Non-pigmented ciliary epithelial cell (primary cell): ENCODE measurements around the gene TADA1.
"Not testable (repeated sequence)": the region's sequence is repeated elsewhere in the genome, so short reads cannot be mapped to it uniquely, and the experiment has no call there.

Source experiments
- DNase-seq: peaks from one replicate; pipeline ENCODE4 v3.0.0-alpha.2; 2010; ENCODE audit warnings: low read depth

TADA1 gene

DNA sequence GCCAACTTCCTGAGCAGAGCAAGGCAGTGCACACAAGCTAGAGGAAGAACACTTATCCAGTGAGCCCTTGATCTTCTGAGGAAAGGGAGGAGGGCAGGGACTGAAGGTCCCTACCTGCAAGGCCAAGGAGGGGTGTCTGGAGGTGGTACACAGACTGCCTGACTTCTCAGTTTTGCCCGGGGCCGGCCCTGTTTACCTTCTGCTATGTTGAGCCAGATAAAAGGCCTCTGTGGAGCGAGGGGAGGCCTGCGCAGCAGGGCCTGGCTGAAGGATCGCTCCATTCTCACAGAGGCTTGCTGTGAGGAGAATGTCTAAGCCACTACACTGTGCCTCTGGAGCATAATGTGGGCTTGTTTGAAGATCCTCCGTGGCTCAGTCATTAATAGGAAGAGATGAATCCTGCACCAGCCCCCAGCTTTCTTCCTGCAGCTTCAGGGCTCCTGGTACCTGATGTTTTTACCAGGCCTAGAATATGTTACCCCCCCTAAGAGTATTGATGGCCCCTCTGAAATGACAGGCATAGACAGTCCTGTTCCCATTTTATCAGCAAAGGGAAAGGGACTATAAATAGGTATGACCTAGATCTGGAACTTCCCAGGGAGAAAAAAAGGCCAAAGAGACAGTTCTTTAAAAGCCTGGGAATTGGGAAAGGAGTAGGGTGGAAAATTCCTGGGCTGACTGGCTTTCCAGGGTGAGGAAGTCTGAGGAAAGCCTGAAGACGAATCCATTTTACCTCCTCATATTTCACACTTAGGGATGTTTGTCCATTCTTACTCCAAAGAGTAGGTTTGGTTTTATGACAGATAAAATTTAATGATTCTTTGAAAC lies 32.1 kb downstream of the TADA1 start:
- DNase-seq: no peak

DNA sequence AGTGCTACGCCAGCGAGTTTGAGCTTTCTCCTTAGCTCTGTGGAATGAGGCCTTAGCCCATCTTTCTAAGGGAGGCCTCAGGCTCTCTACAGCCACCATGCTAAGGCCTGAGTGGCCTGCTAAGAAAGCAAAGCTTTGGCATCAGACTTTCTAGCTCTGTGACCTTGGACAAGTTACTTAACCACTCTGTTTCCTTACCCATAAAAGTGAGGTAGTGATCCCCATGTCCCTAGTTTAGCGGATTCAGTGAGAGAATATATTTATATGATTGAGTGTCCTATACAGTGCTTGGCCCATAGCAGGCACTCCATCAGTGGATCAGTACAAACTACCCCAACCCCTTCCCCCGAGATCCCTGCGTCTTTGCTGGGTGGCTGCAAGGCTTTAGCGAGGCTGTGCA lies 32.7 kb downstream of the TADA1 start:
- DNase-seq: no peak

DNA sequence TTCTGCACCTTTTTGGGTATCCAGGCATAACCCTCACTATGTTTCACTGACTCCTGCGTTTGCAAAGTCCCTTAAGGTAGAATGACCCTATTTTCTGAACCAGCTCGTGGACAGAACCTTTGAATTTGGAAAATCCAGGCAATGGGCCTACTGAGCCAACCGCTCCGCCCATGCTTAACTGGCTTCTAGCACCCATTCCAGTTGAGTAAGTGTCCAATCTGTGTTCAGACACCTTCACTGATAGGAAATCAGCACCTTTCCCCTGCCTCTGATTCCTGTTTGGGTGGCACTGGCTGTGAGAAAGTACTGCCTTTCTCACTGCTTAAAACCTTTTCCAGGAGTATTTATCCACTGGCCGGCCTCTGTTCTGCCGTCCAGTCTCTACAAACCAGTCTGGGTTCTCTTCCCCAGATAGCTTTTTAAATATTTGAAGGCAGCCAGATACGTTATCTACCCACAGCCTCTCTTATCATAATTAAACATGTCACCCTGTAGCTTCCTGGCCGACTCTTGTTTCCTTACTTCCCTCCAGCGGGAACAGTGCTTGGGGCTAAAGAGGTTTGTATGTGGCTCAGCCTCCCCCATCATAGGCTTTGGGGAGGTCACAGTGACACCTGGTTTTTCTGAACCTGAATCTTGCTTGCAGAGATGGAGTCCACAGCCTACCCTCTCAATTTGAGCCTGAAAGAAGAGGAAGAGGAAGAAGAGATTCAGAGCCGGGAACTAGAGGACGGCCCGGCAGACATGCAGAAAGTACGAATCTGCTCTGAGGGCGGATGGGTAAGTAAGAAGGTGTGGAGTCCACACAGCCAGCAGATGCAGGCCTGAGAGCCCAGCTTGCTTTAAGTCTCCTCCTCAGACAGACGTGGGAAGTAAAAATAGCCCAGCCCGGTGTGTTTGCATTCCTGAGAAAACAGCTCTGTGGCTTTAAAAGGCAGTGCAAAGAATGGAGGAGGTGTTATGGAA lies 35.5 kb downstream of the TADA1 start:
- no peak for DNase-seq

DNA sequence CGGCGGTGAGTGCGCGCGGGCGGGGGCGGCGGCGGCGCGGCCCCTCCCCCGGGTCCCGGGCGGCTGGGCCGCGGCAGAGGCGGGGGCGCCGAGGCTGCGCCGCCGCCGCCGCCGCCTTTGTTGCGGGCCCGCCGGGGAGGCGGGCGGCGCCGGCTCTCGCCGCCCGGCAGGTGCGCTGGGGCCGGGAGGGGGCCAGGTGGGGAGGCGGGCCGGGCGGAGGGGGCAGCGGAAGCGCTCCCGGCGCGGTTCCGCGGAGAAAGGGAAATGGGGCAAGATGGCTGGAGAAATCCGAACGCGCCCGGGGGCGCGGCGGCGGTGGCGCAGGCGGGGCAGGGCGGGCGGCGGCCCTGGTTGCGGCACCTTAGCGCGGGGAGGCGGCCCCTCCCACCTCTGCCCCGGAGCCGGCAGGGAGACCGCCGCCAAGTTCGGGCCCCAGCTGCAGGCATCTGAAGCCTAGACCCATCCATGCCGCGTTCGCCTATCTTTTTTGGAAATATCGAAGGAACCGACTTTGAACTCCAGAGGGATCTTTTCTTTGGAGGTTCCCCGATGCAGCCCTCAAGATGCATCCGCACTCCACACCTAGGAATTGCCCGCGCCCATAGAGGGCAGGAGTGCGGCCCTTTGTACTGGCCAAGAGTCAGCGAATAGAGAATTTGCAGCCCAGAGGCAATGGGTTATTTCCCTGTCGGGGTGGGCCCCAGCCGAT lies 36.3 kb downstream of the TADA1 start:
- DNase-seq: no peak

DNA sequence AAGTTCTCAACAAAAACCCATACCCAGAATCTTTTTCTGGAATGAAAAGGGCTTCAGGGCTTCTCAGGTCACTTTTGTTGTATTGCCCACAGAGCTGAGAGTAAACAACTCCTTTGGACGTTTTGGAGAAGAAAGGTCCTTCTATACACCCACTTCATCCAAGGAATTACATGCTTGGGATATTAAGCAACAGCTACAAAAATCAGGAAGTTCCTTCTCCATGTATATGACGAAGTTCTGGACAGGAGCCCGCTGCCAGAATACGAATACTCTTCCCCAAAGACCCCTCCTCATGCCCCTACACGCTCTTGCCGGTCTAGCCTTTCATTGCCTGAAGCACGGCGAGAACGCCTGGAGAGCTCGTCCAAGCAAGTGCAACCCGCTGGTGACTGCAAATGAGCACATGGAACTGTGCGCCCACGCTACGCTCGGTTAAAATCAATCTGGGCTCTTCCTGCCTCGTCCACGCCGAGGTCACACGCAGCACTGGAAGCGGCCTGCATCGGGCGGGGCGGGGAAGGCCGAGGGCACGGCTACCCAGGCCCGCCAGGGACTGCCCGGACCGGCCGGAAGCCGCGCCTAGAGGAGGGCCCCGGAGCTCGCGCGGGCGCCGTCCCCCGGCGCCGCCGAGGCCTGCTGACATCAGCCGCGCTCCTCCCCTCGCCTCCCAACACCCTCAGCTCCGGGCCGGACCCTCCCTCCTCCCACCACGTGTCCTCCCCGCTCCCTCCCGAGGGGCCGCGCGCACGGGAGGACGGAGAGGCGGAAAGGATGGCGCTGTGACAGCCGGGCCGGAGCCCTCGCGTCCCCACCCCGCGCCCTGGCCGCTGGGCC lies 37.1 kb downstream of the TADA1 start, which contains the start of gene POGK:
Gene POGK (plus strand): TSS at position 710 of the 834 bp plus-strand sequence. CDS start 1,482 bp downstream, outside the sequence.
- DNase-seq: peak; percentile 41

DNA sequence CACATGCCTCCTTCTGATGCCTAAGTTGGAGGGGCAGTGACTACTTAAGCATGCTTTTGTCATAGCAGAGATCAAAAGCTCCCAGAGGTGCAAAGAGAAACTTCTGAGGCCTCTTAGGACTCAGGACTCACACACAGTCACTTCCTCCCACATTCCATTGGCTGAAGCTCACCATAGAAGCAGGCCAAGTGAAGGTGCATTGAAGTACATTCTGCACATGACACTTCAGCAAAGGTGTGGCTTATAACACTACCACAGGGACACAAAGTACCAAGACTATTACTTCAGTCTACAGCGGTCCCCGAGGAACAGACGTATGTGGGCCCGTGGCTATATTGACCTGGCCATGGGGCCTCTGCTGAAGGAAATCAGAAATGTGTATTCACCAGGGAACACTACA lies 39.3 kb downstream of the TADA1 start:
- no peak for DNase-seq

DNA sequence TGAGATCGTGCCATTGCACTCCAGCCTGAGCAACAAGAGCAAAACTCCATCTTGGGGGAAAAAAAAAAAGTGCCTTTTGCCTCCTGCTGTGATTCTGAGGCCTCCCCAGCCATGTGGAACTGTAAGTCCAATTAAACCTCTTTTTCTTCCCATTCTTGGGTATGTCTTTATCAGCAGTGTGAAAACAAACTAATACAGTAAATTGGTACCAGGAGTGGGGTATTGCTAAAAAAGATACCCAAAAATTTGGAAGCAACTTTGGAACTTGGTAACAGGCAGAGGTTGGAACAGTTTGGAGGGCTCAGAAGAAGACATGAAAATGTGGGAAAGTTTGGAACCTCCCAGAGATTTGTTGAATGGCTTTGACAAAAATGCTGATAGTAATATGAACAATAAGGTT lies 46.3 kb downstream of the TADA1 start:
- DNase-seq: not testable (repeated sequence)

DNA sequence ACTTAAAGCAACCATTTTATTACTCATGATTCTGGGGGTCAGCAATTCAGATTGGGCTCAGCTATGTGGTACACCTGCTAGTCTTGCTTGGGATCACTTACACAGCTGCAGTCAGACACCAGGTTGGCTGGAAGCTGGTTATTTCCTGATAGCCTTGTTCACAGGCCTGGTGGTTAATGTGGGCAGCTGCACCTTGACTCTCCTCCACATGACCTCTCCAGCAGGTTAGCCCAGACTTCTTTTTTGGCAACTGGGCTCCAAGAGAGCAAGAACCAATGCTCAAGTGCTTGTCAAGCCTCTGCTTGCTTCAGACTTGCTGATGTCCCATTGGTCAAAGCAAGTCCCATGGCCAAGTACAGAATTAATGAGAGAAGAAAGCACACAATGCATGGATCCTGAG lies 48.6 kb downstream of the TADA1 start:
- no peak for DNase-seq

DNA sequence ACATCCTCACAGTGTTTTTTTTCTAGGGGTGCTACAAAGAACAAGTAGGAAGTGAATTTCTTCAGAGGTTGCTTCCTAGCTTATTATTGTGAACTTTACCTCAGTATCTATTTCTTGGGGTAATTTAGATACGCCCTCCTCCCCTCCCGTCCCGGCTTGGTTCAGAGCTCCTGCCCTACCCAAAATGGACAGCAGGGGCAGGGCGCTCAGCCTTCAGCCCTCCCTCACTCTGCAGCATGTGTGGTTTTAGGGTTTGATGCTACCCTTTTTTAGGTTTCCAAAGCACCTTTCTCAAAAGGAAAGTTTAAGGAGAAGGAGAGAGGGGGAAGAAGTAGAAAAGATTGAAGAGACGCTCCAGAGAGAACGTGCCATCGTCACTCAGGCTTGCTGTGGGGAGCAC lies 53.7 kb downstream of the TADA1 start:
- DNase-seq: no peak

DNA sequence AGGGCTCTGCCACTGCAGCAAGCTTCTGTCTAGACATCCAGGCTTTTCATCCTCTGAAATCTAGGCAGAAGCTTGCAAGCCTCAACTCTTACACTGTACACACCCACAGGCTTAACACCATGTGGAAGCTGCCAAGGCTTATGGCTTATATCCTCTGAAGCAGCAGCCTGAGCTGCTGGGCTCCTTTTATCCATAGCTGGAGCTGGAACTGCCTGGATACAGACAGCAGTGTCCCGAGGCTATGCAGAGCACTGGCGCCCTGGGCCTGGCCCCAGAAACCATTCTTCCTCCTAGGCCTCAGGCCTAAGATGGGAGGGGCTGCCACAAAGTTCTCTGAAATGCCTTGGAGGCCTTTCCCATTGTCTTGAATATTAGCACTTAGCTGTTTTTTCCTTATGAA lies 56.1 kb downstream of the TADA1 start:
- no peak for DNase-seq

DNA sequence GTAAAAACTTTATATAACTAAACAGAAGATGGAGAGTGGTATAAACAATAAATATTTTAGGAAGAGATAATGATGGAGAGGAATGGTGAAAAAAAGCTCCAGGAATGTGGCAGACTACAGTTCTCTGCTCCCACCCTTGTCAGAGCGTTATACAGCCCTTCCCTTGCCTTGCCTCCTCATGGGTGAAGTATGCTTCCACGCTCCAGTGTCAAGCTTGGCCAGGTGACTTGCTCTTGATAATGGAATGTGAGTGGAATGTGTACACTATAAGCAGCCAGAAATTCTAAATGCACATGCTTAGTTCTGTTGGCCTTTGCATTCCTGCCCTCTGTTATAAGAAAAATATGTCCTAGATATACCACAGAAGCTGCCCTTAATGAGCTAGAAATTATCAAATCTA lies 61.5 kb downstream of the TADA1 start:
- peak; percentile 31 for DNase-seq

DNA sequence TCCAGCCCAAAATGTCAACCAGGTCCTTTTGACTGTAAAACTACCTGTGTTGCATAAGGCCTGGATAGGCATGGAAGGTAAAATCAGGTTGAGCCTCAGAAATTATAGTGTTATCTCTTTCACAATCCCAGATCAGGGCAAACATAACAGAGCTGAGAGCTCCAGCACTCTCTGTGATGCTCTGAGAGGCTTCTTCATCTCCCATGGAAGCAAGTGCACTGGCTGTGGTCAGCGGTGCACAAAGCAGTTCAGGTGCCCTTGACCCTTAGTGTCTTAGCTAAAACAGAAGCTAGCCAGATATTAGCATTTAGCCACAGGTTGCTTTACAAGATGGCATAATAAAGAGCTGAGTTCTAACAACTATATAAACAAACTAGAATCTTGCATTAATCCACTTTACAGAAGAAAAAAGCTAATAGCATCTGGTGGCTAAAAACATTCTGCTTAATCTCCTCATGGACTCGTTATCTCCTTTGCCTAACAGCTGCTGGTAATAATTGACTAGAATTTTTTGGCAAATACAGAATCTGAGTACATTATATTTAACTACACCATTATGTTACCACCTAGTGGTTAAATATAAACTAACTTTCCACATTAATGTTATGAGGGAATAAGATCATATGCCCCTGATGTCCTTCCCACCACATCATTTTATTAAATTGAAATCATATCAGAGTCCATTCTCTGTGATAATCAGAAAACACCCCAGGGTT lies 62.4 kb downstream of the TADA1 start:
- DNase-seq: no peak

DNA sequence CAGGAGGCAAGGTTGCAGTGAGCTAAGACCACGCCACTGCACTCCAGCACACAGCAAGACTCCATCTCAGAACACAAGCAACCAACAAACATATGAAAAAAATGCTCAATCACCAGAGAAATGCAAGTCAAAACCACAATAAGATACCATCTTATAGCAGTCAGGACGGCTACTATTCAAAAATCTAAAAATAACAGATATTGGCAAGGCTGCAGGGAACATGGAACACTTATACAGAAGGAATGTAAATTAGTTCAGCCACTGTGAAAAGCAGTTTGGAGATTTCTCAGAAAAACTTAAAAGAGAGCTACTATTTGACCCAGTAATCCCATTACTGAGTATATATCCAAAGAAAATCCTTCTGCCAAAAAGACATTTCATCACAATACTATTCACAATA lies 64.4 kb downstream of the TADA1 start:
- peak; percentile 24 for DNase-seq

DNA sequence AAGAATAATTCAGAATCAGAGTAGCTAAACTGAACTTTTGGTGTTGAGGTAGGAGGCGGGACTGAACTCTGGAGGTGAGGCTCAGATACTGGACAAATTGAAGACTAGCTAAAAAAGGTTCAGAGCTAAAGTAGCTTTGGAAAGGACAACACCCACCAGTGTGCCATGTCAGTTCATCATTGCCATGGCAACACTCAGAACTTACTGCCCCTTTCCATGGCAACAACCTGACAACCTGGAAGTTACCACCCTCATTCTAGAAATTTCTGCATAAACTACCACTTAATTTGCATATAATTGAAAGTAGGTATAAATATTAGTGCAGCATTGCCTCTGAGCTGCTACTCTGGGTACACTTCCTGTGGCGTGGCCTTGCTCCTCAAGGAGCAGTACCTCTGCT lies 67.1 kb downstream of the TADA1 start:
- DNase-seq: no peak
